Stimulated activated naive CD4-positive, alpha-beta T cell treated with Interleukin-2 at 50 U/mL for 16 hours (primary cell): Measurements from ENCODE around the gene SIN3B.
"Not testable (repeated sequence)": the region's sequence is repeated elsewhere in the genome, so short reads cannot be mapped to it uniquely, and the experiment has no call there.

Experiments used
- DNase-seq: peaks from one replicate; lab custom pipeline; 2025; lab: John Stamatoyannopoulos, UW

Gene SIN3B

DNA sequence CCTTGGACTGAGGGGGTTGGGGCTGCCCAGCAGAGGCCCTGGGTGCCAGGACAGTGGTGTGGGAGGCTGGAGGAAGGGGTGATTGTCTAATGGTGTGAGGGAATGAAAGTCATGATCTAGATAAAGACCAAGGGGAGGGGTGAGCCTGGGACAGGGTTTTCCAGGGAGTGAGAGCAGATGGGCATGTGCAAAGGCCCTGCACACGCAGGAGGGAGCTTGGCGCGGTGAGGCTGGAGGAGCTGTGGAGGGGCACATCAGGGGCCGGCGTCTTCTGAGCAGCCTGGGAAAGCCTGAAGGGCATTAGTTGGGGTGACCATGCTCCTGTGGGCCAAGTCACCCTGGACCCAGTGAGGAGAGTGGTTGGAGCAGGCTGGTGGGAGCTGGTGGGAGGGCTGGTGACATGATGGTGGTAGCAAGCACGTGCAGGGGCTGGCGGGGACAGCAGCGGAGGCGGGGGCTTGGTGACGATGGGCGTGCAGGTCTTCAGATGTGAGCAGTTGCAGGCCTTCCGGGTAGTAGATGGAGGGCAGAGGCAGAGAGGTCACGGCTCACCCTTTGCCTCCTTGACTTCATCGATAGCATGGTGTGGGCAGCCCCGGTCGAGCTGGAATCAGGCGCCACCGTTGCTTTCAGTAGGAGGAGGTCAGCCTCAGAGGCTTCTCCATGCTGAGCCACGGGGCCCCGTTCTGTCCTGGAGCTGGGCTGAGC is 39.4 kb downstream of the SIN3B start:
- DNase-seq = no peak

DNA sequence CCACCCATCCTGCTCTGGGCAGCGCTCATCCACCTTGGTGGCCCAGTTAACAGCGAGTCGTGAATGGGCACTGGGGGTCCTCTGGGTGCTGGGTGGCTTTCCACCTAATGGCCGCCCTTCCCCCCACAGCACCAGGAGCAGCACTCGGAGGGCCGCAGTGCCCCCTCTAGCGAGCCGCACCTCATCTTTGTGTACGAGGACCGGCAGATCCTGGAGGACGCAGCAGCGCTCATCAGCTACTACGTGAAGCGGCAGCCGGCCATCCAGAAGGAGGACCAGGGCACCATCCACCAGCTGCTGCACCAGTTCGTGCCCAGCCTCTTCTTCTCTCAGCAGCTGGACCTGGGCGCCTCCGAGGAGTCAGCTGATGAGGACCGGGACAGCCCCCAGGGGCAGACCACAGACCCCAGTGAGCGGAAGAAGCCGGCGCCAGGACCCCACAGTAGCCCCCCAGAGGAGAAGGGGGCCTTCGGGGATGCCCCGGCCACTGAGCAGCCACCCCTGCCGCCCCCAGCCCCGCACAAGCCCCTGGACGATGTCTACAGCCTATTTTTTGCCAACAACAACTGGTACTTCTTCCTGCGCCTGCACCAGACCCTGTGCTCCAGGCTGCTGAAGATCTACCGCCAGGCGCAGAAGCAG is 40.3 kb downstream of the SIN3B start:
- DNase-seq = no peak

DNA sequence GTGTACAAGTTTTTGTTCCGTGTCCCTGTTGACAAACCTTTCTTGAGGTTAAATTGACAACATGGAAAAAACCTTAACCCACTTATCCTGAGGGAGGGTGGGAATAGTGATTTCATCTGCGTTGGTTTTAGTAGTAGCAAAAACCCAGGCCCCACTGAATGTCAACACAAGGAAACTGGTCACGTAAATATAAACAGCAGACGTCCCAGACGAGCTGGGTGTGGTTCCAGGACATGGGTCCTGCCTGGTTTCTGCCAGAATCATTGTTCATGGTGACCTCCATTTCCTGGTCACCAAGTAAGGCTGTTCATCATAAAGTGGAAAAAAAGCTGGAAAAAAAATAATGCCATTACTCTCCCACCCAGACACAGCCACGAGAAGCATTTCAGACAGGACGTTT is 42.7 kb downstream of the SIN3B start:
- DNase-seq = no peak

DNA sequence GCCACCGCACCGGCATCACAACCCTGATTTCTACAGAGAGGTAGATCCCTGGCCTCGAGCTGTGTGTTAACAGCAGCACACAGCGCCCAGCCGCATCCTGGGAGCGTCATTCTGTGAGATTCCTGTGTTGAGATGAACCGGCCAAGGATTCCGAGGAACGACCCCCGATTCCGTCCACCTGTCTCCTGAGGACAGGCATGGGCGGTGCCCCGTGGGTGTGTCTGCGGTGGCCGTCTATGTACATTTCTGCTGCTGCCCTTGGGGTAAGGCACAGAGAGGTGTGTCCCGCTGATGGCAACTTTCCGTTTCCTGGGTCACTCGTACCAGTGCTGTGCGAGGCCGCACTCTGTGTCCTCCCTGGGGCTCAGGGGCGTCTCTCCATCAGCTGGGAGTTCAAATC is 43.5 kb downstream of the SIN3B start:
- no peak for DNase-seq

DNA sequence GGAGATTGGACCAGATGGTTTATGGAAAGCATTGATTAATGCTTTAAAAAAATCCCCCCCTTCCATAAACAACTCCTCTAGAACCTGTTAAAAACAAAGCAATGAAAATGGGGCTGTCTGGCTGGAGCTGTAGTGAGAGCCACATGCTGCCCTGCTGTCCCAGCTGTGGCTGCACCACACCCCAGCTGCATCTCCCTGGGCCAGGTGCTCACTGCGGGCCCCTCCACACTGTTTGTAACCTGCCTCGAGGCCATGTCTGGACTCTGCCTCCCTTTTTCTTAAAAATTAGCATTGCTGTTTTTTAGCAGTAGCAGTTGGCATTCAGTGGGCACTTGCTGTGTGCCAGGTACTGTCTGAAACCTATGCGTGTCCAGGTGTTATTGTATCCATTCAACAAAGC is 44.4 kb downstream of the SIN3B start:
- DNase-seq = no peak

DNA sequence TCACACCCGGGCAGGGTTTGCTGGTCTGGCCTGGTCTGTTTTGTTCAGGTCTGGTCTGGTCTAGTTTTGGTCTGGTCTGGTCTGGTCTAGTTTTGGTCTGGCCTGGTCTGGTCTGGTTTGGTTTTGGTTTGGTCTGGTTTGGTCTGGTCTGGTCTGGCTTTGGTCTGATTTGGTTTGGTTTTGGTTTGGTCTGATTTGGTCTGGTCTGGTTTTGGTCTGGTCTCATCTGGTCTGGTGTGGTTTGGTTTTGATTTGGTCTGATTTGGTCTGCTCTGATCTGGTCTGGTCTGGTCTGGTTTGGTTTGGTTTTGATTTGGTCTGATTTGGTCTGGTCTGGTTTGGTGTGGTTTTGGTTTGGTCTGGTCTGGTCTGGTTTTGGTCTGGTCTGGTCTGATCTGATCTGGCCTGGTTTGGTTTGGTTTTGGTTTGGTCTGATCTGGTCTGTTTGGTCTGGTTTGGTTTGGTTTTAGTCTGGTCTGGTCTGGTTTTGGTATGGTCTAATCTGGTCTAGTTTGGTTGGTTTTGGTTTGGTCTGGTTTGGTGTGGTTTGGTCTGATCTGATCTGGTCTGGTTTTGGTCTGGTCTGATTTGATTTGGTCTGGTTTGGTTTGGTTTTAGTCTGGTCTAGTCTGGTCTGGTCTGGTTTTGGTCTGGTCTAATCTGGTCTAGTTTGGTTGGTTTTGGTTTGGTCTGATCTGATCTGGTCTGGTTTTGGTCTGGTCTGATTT is 45.2 kb downstream of the SIN3B start:
- DNase-seq = no peak

DNA sequence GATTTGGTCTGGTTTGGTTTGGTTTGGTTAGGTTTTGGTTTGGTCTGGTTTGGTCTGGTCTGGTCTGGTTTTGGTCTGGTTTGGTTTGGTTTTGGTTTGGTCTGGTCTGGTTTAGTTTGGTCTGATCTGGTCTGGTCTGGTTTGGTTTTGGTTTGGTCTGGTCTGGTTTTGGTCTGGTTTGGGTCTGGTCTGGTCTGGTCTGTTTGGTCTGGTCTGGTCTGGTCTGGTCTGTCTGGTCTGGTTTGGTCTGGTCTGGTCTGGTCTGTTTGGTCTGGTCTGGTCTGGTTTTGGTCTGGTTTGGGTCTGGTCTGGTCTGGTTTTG is 45.7 kb downstream of the SIN3B start:
- not testable (repeated sequence) for DNase-seq

DNA sequence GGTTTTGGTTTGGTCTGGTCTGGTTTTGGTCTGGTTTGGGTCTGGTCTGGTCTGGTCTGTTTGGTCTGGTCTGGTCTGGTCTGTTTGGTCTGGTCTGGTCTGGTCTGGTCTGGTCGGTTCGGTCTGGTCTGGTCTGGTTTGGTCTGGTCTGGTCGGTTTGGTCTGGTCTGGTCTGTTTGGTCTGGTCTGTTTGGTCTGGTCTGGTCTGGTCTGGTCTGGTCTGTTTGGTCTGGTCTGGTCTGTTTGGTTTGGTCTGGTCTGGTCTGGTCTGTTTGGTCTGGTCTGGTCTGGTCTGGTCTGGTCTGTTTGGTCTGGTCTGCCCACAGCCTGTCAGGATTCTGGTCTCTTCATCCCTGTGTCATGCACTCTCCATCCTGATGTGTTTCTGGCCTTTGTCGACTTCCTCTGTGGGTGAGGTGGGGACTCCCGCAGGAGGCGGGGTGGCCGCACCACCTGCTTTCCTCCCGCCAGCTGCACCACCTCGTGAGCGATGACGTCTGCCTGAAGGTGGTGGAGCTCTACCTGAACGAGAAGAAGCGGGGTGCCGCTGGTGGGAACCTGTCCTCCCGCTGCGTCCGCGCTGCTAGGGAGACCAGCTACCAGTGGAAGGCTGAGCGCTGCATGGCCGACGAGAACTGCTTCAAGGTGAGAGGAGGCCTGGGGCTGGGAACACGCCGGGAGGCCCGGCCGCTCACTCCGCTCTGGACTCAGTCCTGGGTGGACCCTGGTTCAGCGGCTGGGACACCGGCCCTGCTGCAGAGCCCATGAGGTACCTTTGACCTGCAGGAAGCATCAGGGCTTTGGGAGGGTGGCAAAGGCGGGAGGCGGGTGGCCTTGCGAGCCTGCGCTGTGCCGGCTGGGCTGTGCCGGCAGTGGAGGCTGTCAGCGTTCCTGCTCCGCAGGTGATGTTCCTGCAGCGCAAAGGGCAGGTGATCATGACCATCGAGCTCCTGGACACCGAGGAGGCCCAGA is 46.7 kb downstream of the SIN3B start:
- DNase-seq = no peak

DNA sequence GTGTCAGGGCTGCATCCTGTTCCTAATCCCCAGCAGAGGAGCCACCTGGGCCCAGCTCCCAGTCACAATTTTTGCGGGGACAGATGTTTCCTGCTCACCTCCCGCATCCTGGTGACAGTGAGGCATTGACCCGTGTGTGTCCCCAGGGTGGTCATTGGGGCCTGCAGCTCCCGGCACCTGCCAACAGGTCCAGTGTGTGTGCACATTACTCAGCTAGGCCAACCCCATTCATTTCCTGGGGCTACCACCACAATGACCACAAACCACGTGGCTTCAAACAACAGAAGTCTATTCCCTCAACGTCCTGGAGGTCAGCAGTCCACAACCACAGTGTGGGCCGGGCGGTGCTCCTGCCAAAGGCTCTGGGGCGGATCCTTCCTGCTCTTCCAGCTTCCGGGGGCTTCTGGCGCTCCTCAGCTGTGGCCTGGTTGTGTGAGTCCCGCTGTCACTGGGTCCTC is 47.7 kb downstream of the SIN3B start:
- no peak for DNase-seq

DNA sequence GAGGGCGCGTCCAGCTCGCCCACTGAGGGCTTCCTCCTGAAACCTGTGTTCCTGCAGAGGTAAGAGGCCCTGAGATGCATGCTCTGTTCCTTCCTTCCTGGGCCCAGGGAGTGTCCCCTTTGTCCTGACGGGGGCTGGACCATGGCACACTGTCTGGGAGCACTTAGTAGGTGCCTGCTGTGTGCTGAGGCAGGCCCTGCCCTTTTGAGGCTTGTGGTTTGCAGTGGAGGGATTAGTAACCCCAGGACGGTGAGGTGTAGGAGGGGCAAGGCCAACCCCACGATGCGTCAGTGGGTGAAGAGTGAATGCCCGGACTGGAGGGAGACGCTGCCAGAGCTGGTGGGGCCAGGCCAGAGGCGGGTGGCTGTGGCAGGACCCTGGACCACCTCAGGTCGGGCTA is 48.4 kb downstream of the SIN3B start:
- DNase-seq = no peak

DNA sequence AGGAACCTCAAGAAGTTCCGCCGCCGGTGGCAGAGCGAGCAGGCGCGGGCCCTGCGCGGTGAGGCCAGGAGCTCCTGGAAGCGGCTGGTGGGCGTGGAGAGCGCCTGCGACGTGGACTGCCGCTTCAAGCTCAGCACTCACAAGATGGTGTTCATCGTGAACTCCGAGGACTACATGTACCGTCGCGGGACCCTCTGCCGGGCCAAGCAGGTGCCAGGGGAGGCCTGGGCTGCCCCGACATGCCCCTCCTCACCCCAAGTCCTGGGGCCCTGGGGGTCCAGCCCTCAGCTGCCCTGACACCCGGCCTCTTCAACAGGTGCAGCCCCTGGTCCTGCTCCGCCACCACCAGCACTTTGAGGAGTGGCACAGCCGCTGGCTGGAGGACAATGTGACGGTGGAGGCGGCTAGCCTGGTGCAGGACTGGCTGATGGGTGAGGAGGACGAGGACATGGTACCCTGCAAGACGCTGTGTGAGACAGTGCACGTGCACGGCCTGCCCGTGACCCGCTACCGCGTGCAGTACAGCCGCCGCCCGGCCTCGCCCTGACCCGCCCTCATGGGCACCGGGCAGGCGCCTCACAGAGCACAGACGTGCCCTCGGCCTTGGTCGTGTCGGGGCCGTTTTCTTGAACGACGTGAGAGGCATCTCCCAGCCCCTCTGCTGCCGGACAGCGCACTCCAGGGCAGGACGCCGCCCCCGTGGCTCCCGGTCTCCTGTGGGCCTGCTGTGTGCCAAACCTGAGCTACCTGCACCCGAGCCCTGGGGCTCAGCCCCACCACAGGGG is 49.2 kb downstream of the SIN3B start:
- DNase-seq = no peak

DNA sequence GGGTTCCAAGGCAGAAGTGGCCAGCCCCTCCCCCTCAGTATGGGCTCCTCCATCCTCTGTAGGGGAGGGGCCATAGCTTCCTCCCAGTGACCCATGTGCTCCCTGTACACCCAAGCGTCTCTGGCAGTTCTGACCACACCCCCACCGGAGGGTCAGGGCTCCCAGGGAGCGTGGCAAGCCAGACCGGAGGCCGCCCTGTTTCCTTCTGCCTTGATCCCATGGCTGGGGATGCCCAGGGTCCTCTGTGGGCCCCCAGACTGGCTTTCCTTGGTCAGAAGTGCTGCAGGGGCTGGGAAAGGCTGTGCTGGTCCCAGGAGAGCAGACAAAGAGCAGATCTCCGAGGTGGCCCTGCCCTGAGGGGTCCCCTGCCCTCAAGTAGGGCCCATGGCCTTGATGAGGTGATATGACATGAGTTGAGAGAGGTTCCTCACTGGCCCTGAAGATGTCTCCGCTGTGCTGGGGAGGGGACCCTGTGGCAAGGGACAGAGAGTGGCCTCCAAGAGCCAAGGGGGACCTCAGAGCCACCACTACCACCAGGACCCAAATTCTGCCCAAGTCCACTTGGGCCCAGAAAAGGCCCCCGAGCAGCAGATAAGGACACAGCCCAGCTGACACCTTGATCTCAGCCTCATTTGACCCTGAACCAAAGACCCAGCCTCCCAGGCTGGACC is 51.8 kb downstream of the SIN3B start:
- DNase-seq = no peak

DNA sequence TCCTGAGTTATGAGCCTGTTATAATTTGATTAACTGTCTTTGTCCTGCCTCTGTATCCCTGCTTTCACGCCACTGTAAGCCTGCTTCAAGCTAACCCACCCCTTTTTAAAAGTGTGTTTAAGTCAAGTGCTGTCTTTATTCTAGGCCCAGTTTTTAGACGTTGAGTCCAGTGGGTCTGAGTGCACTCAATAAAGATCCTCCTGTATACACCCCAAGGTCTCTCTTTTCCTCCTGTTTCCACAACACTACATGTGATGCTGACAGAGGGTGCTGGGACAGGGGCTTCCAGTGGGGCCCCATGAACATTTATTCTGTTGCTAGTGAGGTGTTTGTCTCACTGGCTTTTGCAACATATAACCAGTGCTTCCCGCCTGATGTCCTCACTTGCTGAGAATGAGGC is 52.9 kb downstream of the SIN3B start:
- DNase-seq = no peak

DNA sequence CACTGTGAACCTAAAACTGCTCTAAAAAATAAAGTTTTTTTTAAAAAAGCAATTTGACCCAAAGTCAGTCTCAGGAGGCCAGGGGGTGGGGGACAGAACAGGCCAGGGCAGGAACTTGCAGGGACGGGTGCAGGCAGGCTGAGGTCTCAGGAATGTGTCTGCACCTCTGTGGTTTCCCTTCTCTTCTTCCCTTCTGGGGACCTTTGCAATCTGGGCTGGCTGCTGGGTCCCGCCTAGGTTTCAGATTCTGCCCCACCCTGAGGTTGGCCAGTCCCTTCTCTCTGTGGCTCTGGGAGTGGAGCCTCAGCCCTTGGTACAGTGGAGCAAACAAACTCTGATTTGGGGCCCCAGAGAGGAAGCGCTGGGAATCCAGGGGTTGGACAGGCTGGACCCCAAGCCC is 54.3 kb downstream of the SIN3B start:
- no peak for DNase-seq

DNA sequence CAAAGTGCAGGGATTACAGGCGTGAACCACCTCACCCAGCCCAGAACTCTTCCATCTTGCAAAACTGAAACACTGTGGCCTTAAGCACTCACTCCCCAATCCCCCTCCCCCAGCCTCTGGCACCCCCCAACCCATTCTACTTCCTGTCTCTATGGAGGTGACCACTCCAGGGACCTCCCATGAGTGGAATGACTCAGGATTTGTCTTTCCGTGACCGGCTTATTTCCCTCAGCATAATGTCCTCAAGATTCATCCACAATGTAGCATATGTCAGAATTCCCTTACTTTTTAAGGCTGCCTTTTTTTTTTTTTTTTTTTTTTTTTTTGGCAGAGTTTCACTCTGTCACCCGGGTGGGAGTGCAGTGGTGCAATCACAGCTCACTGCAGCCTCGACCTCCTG is 56.0 kb downstream of the SIN3B start:
- DNase-seq = no peak

DNA sequence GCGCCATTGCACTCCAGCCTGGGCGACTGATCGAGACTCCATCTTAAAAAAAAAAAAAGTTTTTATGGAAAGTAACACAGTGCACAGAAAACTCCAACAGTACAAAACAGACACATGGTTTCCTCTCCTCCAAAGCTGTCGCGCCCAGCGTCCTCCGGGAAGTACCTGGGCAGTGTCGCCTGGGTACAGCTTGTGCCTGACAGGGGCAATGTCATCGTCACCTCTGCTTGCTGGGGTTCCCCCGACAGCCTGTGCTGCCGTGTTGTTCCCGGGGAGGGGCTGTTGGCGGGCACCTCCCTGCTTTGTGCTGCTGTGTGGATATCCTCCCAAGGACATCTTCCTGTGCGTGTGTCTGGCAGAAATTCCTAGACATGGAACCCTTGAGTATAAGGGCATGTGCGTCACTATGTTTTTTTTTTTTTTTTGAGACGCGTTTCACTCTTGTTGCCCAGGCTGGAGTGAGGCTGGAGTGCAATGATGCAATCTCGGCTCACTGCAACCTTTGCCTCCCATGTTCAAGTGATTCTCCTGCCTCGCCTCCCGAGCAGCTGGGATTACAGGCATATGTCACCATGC is 57.2 kb downstream of the SIN3B start:
- DNase-seq = no peak

DNA sequence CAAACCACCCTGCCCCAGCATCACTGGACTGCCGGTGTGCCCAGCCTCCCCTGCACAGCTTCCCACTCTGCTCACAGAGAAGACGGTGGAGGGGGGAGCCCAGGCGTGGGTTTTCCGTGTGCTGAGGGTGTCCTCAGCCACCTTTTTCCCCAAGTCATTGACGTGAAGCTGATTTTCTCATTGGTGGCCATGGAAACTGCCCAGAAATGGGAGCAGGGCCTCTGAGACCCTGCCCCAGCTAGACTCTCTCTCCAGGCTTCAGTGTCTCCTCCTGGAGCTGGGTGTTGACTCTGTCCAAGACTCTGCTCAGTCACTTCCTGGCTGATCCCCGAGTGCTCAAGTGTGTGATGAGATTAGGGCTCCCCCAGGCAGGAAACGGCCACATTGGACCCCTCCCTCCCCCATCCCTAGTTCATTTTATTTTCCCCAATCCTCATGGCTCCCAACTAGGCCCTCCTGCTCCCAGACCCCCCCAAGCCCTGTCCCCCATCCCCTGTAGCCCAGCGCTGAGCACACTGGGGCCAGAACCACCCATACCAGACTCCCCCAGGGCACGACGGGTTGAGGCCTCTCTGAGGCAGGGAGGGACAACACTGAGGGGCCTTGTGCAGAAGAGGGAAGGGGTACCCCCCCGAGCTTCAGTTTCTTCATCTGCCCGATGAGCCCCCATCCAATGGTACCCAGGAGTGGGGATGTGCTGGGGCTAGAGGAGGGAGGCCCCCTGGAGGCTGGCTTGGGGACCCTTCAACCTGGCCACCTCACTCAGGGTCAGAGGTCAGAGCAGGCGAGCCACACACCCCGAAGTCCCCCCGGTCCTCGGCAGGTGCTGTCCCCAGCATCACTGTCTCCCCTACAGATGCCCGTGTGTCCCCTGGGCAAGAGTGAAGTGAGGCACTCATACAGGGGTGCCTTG is 58.4 kb downstream of the SIN3B start:
- no peak for DNase-seq

DNA sequence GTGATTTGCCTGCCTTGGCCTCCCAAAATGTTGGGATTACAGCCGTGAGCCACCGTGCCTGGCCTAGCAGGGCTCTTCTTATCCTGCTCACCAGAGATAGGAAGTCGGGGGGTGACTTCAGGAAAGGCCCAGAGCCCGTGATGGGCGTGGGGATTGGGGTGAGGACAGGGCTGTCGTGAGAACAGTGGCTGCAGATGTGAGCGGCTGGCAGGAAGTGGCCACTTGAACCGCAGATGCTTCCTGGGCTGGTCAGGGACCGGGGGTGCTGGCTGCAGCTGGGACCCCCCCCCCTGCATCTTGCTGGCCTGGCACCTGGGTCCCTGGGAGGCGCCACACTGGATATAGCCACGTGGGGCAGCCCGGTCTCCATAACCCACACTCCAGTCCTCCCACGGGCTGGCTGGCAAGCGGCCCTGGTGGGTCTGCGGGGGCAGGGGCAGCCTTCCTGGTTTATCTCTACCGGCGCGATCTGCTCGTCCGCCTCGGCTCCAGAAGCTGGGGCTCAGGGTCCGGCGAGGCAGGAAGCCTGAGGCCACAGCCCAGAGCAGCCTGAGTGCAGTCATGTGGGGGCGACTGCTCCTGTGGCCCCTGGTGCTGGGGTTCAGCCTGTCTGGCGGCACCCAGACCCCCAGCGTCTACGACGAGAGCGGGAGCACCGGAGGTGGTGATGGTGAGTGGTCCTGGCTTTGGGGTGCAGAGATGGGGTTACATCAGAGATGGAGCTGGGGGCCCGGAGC is 59.6 kb downstream of the SIN3B start, which contains the start of gene F2RL3:
Gene F2RL3 (plus strand): TSS at position 371 of the 737 bp plus-strand sequence. CDS start 191 bp downstream, at position 562.
- no peak for DNase-seq
